Spinal cord (tissue), 10 donors: ENCODE results near the gene GDF10. TPM values are rescaled to one million over a fixed set of nuclear protein-coding genes. Genes with fewer than 3 reads are reported as not detected.

Experiments used
- DNase-seq, 6 donors: peaks; one replicate each; pipeline versions ENCODE4 v3.0.0 to v3.0.0-alpha.2; 2013 to 2015; ENCODE audit warnings: low spot score in 6 of 6, low read depth in 4 of 6
- H3K27ac ChIP-seq: one replicate; pipeline ENCODE4 v1.5.1; 2013; ENCODE audit warnings: low read depth, low read length, control low read depth
- H3K27me3 ChIP-seq: one replicate; pipeline ENCODE4 v1.6.1; 2013; ENCODE audit warnings: low read length; ENCODE audit not compliant: control insufficient read depth, insufficient read depth
- H3K36me3 ChIP-seq: one replicate; pipeline ENCODE4 v1.6.1; 2013; ENCODE audit warnings: low read length; ENCODE audit not compliant: control insufficient read depth, insufficient read depth
- H3K4me1 ChIP-seq: one replicate; pipeline ENCODE4 v1.6.1; 2013; ENCODE audit warnings: low read length; ENCODE audit not compliant: control insufficient read depth, insufficient read depth
- H3K4me3 ChIP-seq: one replicate; pipeline ENCODE4 v1.5.1; 2013; ENCODE audit warnings: low read depth, low read length, control low read depth
- H3K9me3 ChIP-seq: one replicate; pipeline ENCODE4 v1.6.1; 2013; ENCODE audit warnings: low read length; ENCODE audit not compliant: control insufficient read depth, insufficient read depth
- WGBS: methylation state at CpG from one replicate; pipeline ENCODE4 v1.1.5; 2013; ENCODE audit warnings: missing lambda C conversion rate; ENCODE audit not compliant: insufficient coverage; 5-methylcytosine and 5-hydroxymethylcytosine counted together
- polyA plus RNA-seq, 2 donors: library from polyadenylated mRNA; unstranded; fragments of 120-200 nt; gene quantifications; one replicate each; pipeline ENCODE4 v1.2.1, GENCODE V29; 2013; ENCODE audit not compliant: insufficient read length in 2 of 2
- total RNA-seq, 2 donors: library from RNA; depleted of rRNA in 1 of 2; stranded (reverse); fragments of 120-200 nt in 1 of 2; fragments of >200 nt in 1 of 2; gene quantifications; one replicate each; pipeline versions ENCODE4 v1.2.3 to v1.2.4, GENCODE V29; 2013 to 2014
- donor health status: healthy.

Gene GDF10
- total and polyA plus RNA-seq, 4 donors: 6.4 to 11.2 (median 7.0) TPM

GRCh38 chr10:47346581-47347302 lies 46.7 kb downstream of the GDF10 start:
- Histone ChIP-seq H3K9me3 (no peaks in the 10 kb centered on the region), H3K27ac (no peak overlapping the region), H3K4me3 (no peak overlapping the region), H3K27me3 (no peaks in the 10 kb centered on the region), H3K4me1 (no peaks in the 10 kb centered on the region), H3K36me3 (no peaks in the 10 kb centered on the region)
- 52% methylated on average over 6 of the region's 13 CpGs for WGBS
- peak in 2 of 6 donors; percentile 49 to 72 for DNase-seq

DNA sequence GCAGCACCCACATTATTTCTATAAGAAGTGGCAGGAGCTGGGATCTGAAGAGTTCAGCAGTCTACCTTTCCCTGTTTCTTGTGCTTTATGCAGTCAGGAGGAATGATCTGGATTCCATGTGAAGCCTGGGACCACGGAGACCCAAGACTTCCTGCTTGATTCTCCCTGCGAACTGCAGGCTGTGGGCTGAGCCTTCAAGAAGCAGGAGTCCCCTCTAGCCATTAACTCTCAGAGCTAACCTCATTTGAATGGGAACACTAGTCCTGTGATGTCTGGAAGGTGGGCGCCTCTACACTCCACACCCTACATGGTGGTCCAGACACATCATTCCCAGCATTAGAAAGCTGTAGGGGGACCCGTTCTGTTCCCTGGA lies 47.3 kb downstream of the GDF10 start:
- DNase-seq: no peak
- Histone ChIP-seq H3K4me1 (no peaks in the 10 kb centered on the region), H3K27me3 (no peaks in the 10 kb centered on the region), H3K9me3 (no peaks in the 10 kb centered on the region), H3K36me3 (no peaks in the 10 kb centered on the region), H3K4me3 (no peak overlapping the region), H3K27ac (no peak overlapping the region)
- WGBS: 83% methylated on average over 1 of the region's 4 CpGs

- DNase-seq: no peak
- Histone ChIP-seq H3K27me3 (no peaks in the 10 kb centered on the region), H3K4me1 (no peaks in the 10 kb centered on the region), H3K27ac (no peak within 1 kb of the TSS), H3K9me3 (no peaks in the 10 kb centered on the region), H3K36me3 (no peaks in the 10 kb centered on the region), H3K4me3 (no peak within 1 kb of the TSS)
- 81% methylated on average over 5 of the region's 5 CpGs for WGBS
Observed at GRCh38 chr10:47348138-47348651, 48.2 kb downstream of the GDF10 start, which contains the start of gene RBP3. Gene RBP3, plus strand, starts transcription at chr10:47348363. Its CDS starts 122 bp downstream, at chr10:47348485.

DNA sequence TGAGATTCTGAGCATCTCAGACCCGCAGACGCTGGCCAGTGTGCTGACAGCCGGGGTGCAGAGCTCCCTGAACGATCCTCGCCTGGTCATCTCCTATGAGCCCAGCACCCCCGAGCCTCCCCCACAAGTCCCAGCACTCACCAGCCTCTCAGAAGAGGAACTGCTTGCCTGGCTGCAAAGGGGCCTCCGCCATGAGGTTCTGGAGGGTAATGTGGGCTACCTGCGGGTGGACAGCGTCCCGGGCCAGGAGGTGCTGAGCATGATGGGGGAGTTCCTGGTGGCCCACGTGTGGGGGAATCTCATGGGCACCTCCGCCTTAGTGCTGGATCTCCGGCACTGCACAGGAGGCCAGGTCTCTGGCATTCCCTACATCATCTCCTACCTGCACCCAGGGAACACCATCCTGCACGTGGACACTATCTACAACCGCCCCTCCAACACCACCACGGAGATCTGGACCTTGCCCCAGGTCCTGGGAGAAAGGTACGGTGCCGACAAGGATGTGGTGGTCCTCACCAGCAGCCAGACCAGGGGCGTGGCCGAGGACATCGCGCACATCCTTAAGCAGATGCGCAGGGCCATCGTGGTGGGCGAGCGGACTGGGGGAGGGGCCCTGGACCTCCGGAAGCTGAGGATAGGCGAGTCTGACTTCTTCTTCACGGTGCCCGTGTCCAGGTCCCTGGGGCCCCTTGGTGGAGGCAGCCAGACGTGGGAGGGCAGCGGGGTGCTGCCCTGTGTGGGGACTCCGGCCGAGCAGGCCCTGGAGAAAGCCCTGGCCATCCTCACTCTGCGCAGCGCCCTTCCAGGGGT lies 48.9 kb downstream of the GDF10 start:
- Histone ChIP-seq H3K4me1 (no peaks in the 10 kb centered on the region), H3K27me3 (no peaks in the 10 kb centered on the region), H3K36me3 (no peaks in the 10 kb centered on the region), H3K27ac (no peak overlapping the region), H3K9me3 (no peaks in the 10 kb centered on the region), H3K4me3 (no peak overlapping the region)
- 91% methylated on average over 31 of the region's 36 CpGs for WGBS
- DNase-seq: no peak

- Histone ChIP-seq H3K27me3 (no peaks in the 10 kb centered on the region), H3K36me3 (no peaks in the 10 kb centered on the region), H3K27ac (no peak overlapping the region), H3K4me3 (no peak overlapping the region), H3K4me1 (no peaks in the 10 kb centered on the region), H3K9me3 (no peaks in the 10 kb centered on the region)
- DNase-seq: no peak
- 96% methylated on average over 22 of the region's 22 CpGs for WGBS
Observed at GRCh38 chr10:47349516-47349915, 49.5 kb downstream of the GDF10 start.

GRCh38 chr10:47349941-47350371 lies 50.0 kb downstream of the GDF10 start:
- Histone ChIP-seq H3K27ac (no peak overlapping the region), H3K4me3 (no peak overlapping the region), H3K4me1 (no peaks in the 10 kb centered on the region), H3K9me3 (no peaks in the 10 kb centered on the region), H3K36me3 (no peaks in the 10 kb centered on the region), H3K27me3 (no peaks in the 10 kb centered on the region)
- no peak for DNase-seq
- WGBS: 96% methylated on average over 28 of the region's 31 CpGs

DNA sequence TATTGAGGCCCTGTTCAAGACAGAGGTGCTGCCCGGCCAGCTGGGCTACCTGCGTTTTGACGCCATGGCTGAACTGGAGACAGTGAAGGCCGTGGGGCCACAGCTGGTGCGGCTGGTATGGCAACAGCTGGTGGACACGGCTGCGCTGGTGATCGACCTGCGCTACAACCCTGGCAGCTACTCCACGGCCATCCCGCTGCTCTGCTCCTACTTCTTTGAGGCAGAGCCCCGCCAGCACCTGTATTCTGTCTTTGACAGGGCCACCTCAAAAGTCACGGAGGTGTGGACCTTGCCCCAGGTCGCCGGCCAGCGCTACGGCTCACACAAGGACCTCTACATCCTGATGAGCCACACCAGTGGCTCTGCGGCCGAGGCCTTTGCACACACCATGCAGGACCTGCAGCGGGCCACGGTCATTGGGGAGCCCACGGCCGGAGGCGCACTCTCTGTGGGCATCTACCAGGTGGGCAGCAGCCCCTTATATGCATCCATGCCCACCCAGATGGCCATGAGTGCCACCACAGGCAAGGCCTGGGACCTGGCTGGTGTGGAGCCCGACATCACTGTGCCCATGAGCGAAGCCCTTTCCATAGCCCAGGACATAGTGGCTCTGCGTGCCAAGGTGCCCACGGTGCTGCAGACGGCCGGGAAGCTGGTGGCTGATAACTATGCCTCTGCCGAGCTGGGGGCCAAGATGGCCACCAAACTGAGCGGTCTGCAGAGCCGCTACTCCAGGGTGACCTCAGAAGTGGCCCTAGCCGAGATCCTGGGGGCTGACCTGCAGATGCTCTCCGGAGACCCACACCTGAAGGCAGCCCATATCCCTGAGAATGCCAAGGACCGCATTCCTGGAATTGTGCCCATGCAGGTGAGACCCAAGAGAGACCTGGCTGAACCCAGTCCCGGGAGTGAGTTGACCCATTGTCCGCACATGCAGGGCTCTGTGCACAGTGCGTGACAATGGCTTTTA lies 51.0 kb downstream of the GDF10 start:
- no peaks in the 10 kb centered on the region for H3K4me1 ChIP-seq
- 95% methylated on average over 39 of the region's 39 CpGs for WGBS
- H3K27ac ChIP-seq: no peak overlapping the region
- H3K36me3 ChIP-seq: no peaks in the 10 kb centered on the region
- no peaks in the 10 kb centered on the region for H3K27me3 ChIP-seq
- no peaks in the 10 kb centered on the region for H3K9me3 ChIP-seq
- H3K4me3 ChIP-seq: no peak overlapping the region
- DNase-seq: no peak

DNA sequence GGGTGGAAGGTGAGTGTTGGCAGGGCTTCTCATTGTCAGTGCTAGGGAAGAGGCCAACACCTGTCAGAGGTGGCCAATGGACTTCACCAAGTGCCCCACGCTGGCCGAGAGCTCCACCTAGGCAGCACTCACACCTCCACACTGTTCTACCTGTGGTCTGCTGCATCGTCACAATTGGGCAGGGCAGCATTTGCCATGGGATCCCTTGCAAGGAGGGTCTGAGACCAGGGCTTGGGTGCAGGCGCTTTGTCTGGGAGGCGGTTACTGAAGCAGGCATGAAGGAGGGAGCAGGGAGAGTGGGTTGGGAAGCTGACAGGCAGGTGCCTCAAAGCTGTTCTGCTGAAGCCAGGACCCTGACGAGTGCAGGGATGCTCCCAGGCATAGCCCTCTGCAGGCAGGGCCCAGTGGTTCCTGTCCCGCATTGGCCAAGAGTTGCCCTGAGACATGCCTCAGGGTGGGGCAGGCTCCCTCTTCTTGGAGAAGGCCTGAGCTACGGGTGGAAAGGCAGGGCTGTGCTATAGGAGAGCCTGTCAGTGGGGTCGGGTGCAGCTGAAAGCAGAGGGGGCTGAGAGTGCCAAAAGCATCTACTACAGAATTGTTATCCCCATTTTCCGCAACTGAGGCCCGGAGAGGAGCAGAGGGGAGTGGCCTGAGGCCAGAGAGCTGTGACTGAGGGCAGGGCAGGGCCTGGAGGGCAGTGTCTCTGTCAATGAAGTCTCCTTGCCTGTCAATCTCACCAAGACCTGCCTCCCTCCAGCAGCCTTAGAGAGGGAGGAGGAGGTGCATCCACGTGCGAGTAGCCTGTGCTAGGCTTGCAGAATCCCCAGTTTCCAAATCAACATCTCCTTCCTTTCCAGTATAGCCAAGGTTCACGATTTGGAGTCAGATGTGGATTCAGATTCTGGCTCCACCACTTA lies 52.2 kb downstream of the GDF10 start:
- Histone ChIP-seq H3K9me3 (no peaks in the 10 kb centered on the region), H3K4me1 (no peaks in the 10 kb centered on the region), H3K4me3 (no peak overlapping the region), H3K36me3 (no peaks in the 10 kb centered on the region), H3K27me3 (no peaks in the 10 kb centered on the region), H3K27ac (no peak overlapping the region)
- 75% methylated on average over 9 of the region's 14 CpGs for WGBS
- no peak for DNase-seq
